DND-41 (cell line): Measurements from ENCODE around the gene PLXNC1.

Experiments
- ATAC-seq: fragments of 200-7000 bp; cut with Tn5 transposase; 3 replicates; pipeline ENCODE4 v1.9.1; 2021; ENCODE audit warnings: low read depth; ENCODE audit not compliant: insufficient read depth
- DNase-seq: peaks from one replicate; pipeline ENCODE4 v3.0.0-alpha.2; 2020
- H2AFZ ChIP-seq: 2 replicates; pipeline ENCODE4 v1.6.0; 2012; ENCODE audit warnings: low read depth, low read length
- H3K27ac ChIP-seq: 2 replicates; pipeline ENCODE4 v1.5.1; 2012; ENCODE audit warnings: low read length, inconsistent platforms
- H3K27me3 ChIP-seq: fragments of 200-600 bp; sonication (generic); 2 replicates; pipeline ENCODE4 v1.6.0; 2012; ENCODE audit warnings: low read length, mild to moderate bottlenecking, inconsistent platforms; ENCODE audit not compliant: insufficient read depth, poor library complexity
- H3K36me3 ChIP-seq: 2 replicates; pipeline ENCODE4 v1.5.1; 2012; ENCODE audit warnings: low read length, inconsistent platforms; ENCODE audit not compliant: insufficient read depth
- H3K4me1 ChIP-seq: 2 replicates; pipeline ENCODE4 v1.5.1; 2012; ENCODE audit warnings: mild to moderate bottlenecking, low read length; ENCODE audit not compliant: insufficient read depth
- H3K4me2 ChIP-seq: 2 replicates; pipeline ENCODE4 v1.6.0; 2012; ENCODE audit warnings: mild to moderate bottlenecking, moderate library complexity, low read length, inconsistent platforms; ENCODE audit not compliant: insufficient read depth
- H3K4me3 ChIP-seq, 2 experiments: fragments of 200-600 bp in 1 of 2; shearing (Covaris generic) in 1 of 2; 2 replicates each; pipeline ENCODE4 v1.5.1; 2012 to 2016; ENCODE audit warnings: inconsistent platforms in 2 of 2, low read length in 2 of 2, mild to moderate bottlenecking in 2 of 2, low read depth in 1 of 2, moderate library complexity in 1 of 2
- H3K79me2 ChIP-seq: 2 replicates; pipeline ENCODE4 v1.6.0; 2012; ENCODE audit warnings: low read length, inconsistent platforms; ENCODE audit not compliant: insufficient read depth
- H3K9ac ChIP-seq: 2 replicates; pipeline ENCODE4 v1.6.0; 2012; ENCODE audit warnings: low read depth, mild to moderate bottlenecking, inconsistent platforms, low read length, moderate library complexity
- H3K9me3 ChIP-seq: 2 replicates; pipeline ENCODE4 v1.5.1; 2012; ENCODE audit warnings: low read length, moderate library complexity, mild to moderate bottlenecking, inconsistent platforms; ENCODE audit not compliant: insufficient read depth, severe bottlenecking
- H4K20me1 ChIP-seq: 2 replicates; pipeline ENCODE4 v1.6.0; 2012; ENCODE audit warnings: low read length; ENCODE audit not compliant: insufficient read depth
- EZH2 ChIP-seq: IDR thresholded peaks from 3 replicates; pipeline ENCODE4 v1.6.1; 2012; ENCODE audit warnings: borderline replicate concordance, low read depth, mild to moderate bottlenecking, moderate library complexity, low read length, inconsistent platforms; ENCODE audit not compliant: severe bottlenecking
- TF ChIP-seq, protein P1 (sequence below): IDR thresholded peaks from 2 replicates; pipeline ENCODE4 v1.5.1; 2012; ENCODE audit warnings: borderline replicate concordance, low read length, moderate library complexity, mild to moderate bottlenecking; ENCODE audit not compliant: poor library complexity, severe bottlenecking; ENCODE audit errors: extremely low read depth

The PLXNC1 gene

DNA sequence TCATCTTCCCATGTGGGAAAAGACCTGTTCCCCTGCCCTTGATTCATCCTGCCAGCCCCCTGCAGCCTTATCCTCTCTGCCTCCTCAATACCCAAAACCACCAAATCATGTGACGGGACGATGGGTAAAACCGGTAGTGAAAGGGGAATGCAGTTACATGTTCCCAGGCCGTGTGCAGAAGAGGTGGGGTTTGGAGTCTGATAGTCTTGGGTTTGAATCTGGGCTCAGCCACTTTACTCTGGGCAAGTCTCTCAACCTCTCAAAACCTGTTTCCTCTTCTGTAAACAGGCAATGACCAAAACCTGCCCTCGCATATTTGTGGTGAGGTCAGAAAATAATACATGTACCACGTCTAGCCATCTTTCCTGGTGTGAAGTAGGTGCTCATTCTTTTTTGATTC, 123.0 kb downstream of the PLXNC1 start:
- Histone ChIP-seq H4K20me1 (no peaks in the 10 kb centered on the region), H3K9me3 (no peaks in the 10 kb centered on the region), H3K4me3 (no peak overlapping the region), H3K27me3 (no peaks in the 10 kb centered on the region), H3K79me2 (no peaks in the 10 kb centered on the region), H3K4me1 (no peaks in the 10 kb centered on the region), H3K36me3 (0 out of 2 replicates have a peak, but pooled peaks cover 4% of the 10 kb centered on the region), H3K4me2 (no peak overlapping the region), H2AFZ (no peak overlapping the region), H3K27ac (no peak overlapping the region), H3K9ac (no peak overlapping the region)
- DNase-seq (no peak), ATAC-seq (no peak)
- TF ChIP-seq, protein P1, sequence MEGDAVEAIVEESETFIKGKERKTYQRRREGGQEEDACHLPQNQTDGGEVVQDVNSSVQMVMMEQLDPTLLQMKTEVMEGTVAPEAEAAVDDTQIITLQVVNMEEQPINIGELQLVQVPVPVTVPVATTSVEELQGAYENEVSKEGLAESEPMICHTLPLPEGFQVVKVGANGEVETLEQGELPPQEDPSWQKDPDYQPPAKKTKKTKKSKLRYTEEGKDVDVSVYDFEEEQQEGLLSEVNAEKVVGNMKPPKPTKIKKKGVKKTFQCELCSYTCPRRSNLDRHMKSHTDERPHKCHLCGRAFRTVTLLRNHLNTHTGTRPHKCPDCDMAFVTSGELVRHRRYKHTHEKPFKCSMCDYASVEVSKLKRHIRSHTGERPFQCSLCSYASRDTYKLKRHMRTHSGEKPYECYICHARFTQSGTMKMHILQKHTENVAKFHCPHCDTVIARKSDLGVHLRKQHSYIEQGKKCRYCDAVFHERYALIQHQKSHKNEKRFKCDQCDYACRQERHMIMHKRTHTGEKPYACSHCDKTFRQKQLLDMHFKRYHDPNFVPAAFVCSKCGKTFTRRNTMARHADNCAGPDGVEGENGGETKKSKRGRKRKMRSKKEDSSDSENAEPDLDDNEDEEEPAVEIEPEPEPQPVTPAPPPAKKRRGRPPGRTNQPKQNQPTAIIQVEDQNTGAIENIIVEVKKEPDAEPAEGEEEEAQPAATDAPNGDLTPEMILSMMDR, result no peak
- TF ChIP-seq EZH2, result no peak

DNA sequence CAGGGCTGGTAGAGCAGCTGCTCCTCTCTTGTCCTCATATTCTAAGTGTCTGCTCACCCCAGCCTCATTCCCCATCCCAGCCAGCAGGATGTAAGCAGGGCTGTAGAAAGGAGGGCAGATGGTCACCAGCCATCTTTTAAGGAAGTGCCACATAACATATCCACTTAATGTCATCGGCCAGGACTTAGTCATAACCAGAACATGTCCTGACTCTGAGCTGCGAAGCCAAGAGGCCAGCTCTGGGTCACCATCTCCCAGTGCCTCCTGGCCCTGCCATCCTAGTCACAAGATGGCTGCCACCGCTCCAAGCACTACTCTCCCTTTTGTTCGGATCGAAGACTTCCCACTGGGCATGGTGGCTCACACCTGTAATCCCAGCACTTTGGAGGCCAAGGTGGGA, 123.9 kb downstream of the PLXNC1 start:
- Histone ChIP-seq H3K4me1 (no peaks in the 10 kb centered on the region), H3K36me3 (0 out of 2 replicates have a peak, but pooled peaks cover 4% of the 10 kb centered on the region), H2AFZ (no peak overlapping the region), H3K27me3 (no peaks in the 10 kb centered on the region), H3K4me2 (no peak overlapping the region), H3K27ac (no peak overlapping the region), H3K9ac (no peak overlapping the region), H3K4me3 (no peak overlapping the region), H3K79me2 (no peaks in the 10 kb centered on the region), H3K9me3 (no peaks in the 10 kb centered on the region), H4K20me1 (no peaks in the 10 kb centered on the region)
- DNase-seq (no peak), ATAC-seq (no peak)
- TF ChIP-seq, protein P1, result no peak
- no peak for TF ChIP-seq EZH2

DNA sequence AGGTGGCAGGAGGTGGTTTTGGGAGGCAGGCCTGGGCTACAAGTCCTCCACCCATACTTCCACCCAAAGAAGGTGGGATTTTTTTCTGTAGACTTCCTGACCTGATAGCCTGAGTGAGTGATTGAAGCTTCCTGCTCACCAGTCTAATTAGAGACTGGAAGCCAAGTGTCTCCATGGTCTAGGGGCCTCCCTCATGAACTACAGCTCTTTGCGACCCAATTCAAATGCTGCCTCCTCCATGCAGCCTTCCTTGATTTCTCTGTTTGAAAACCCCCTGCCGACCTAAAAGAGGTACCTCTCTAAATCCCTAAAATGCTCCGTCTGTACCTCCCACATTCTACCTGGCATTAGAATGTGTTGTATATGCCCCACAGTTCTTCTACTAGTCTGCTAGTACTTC, 124.9 kb downstream of the PLXNC1 start:
- Histone ChIP-seq H3K4me1 (no peaks in the 10 kb centered on the region), H3K79me2 (no peaks in the 10 kb centered on the region), H3K27me3 (no peaks in the 10 kb centered on the region), H3K9ac (no peak overlapping the region), H4K20me1 (no peaks in the 10 kb centered on the region), H2AFZ (no peak overlapping the region), H3K9me3 (no peaks in the 10 kb centered on the region), H3K4me2 (no peak overlapping the region), H3K36me3 (0 out of 2 replicates have a peak, but pooled peaks cover 4% of the 10 kb centered on the region), H3K4me3 (no peak overlapping the region), H3K27ac (no peak overlapping the region)
- DNase-seq (no peak), ATAC-seq (no peak)
- TF ChIP-seq EZH2, result no peak
- TF ChIP-seq, protein P1, result no peak

DNA sequence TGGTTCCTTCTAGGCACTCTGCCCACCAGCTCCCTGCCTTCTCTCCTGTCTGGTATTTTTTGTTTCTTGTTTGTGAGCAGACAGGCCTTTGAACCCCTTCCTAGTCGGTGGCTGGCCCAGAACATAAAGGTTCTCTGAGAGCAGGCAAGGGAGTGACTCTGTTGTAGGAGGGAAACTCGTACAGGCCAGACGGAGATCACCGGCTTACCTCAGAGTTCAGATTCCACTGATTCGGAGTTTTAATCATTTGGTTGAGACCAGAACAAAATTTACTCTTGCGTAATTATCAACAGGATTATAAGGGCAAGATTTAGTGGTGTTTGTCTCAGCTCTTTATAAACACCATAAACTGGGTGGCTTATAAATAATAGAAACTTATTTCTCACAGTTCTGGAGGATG, 128.3 kb downstream of the PLXNC1 start:
- Histone ChIP-seq H3K9ac (no peak overlapping the region), H3K79me2 (no peaks in the 10 kb centered on the region), H3K36me3 (0 out of 2 replicates have a peak, but pooled peaks cover 7% of the 10 kb centered on the region), H3K27ac (no peak overlapping the region), H3K9me3 (no peaks in the 10 kb centered on the region), H3K4me2 (no peak overlapping the region), H3K4me1 (no peaks in the 10 kb centered on the region), H2AFZ (no peak overlapping the region), H4K20me1 (no peaks in the 10 kb centered on the region), H3K4me3 (no peak overlapping the region), H3K27me3 (no peaks in the 10 kb centered on the region)
- no peak for ATAC-seq
- no peak for TF ChIP-seq EZH2
- TF ChIP-seq, protein P1, result no peak
- DNase-seq, result no peak
